Eye (tissue), 1 donor: ENCODE results near the gene PARP4.
"Not testable (repeated sequence)": the region's sequence is repeated elsewhere in the genome, so short reads cannot be mapped to it uniquely, and the experiment has no call there.

Source experiments
- DNase-seq: peaks from one replicate; pipeline ENCODE4 v3.0.0-alpha.2; 2015

Gene PARP4

DNA sequence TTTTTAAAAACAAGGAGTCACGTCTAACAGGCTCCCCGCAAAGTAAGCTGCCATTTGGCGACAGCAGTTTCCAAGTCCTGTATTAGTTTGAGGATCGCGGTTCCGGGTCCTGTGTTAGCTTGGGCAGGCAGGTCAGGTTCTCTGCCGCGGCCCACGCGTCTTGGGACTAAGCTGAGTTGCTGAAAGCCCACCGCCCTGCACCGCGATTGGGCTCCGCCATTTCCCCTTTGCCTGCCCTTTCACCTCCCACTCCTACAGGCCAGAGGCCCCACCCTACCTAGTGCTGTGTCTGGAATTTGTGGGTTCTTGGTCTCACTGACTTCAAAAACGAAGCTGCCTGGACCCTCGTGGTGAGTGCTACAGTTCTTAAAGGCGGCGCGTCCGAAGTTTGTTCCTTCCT, 6.8 kb downstream of the PARP4 start:
- DNase-seq = no peak

DNA sequence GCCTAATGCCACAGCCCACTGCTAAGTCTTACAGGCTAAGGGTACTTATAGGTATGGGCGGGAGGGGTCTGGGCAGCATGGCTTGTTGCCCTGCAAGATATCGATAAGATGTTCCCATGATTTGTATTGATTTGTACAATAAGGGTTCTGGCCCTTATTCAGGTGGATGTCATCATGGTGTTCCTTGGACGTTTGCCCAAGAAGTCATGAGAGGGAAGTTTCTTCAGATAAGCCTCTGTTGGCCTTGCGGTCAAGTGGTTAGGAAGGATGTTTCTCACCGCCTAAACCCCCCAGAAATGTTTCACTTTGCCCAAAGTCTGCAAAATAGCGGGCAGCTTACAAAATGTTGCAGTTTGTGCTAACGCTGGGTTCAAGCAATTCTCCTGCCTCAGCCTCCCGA, 7.3 kb downstream of the PARP4 start:
- DNase-seq = no peak

DNA sequence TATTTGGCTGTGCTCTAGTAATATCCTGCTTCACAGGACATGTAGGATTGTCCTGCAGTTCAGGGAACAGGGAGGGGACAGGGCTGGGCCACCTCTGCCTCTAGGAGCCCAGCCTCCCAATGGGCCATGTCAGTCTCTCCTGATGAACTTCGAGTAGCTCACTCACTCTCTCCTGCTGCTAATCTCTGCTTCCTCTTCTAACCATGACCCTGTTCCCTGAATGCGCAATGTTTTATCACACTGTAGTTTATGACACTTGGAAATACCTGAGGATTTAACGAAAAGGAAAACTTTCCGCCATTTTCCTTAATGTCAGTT, 9.2 kb downstream of the PARP4 start:
- DNase-seq = no peak

DNA sequence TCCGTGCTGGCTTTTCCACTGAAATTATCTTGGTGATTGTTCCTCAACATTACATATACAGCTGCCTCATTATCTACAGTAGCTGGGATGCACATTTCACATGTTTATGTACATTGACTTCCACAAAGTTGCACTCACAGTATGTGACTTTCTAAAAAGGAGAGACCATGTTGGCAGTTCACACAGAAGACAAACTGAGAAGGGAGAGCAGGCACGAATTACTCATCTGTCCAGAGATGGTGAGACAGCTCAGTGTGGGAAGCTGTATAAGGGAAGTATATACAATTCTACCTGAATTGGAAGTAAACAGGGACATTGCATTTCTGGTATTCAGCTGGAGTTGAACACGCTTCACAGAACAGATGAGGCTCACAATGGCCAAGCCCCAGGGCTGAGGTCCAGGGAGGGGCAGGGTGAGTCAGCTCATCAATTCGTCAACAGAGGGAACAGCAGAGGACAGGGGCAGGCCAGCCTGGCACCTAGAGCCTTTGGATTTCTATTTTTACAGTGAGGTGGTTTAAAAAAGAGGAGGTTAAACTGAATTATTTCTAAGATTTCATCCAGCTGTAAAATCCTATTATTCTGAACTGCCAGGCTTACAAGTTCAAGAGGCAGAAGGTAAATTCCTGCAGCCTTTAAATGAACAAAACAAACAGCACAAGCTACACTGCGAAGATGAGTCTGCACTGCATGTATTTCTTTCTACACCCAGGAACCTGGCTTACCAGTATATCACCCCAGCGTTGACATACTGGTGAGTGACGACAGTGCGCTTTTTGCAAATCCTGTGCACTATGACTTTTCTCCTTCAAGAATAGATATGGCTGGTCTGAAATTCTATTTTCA, 9.8 kb downstream of the PARP4 start:
- peak; percentile 72 for DNase-seq

DNA sequence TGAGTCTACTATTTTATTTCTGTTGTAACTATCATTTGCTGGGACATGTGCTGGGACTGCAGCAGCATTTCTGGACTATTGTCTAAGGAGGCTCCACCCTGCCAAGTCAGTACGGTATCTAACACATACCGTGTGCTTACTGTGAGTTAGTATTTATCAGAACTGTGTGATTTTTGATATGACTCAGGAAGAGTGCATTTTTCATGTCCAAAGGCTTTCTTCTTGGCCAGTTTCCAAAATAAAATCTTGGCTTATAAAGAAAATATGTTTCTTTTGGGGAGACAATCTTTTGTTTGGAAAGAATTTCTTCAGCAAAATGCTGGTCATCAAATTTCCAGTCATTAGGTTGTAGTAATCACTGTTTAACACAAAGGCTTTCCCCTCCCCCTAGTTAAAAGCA, 11.6 kb downstream of the PARP4 start:
- peak; percentile 26 for DNase-seq

DNA sequence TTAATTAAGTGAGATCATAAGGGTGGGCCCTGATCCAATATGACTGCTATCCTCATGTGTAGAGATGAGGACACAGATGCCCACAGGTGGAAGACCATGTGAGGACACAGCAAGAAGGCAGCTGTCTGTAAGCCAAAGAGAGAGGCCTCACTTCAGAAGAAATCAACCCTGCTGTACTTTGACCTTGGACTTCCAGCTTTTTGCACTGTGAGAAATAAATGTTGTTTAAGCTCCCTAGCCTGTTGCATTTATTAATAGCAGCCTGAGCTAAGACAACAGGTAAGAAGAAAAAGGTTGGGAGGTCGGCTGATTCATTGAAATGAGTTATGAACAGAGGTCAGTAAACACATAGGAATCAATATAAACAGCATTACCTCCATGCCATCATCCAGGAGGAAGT, 14.8 kb downstream of the PARP4 start:
- DNase-seq = no peak

DNA sequence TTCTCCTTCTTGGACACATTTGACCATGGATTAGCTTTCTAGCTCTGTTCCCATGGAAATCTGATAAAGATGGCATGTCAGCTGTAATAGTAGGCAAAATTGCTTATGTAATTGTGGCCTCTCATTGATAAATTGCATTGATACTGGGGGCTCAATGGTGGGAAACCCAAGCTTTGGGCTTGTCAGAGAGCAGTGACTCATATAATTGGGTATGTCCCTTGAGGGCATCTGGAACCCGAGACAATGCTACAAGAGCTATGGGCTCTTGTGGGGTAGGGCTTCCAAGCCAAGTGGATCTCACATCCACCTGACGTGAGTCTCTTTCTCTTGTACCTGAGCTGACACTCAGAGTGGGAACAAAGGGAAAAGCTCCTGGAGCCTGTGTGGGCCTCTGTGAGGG, 16.3 kb downstream of the PARP4 start:
- not testable (repeated sequence) for DNase-seq

DNA sequence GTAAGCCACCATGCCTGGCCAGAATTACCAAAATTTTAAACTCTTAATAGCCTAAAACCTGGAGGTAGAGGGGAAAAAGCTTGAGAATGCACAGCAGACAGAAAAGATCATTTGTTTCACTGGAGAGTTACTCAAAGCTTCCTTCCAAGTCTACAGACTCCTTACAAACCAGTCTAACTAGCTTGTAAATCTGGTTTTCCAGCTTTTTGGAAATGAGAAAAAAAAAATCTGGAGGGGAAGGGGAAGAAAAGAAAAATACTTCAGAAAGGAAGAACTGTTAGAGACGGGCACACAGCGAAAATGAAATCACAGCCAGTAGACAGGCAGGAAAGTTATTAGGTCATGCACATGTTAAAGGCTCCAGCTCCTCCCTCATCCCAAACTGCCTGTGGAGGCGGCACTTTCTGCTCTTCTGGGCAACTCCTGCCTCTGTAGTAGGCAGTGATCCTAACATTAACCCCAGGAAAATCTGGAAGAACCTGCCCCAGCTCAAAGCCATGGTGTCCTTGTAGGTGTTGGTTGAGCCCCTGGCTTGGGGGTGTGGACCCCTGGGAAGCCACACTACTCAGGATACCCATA, 17.3 kb downstream of the PARP4 start:
- DNase-seq = peak; percentile 12

DNA sequence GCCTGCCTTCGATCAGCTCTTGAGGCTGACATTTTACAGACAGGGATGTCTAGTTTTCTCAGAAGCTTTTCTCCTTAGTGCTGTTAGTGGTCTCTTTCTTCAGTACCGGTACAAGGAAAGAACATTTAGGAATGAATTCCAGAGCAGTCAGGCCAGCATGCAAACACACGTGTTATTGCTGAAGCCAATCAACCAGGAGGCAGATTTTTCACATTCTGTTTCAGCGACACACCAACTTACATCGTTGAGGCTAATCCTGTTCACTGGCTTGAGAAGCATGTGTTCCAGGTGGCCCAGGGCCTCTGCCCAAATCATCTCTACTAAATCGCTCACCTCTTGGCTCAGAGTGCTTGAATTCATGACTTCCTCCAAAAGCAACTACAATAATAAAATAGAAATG, 19.2 kb downstream of the PARP4 start:
- DNase-seq = no peak

DNA sequence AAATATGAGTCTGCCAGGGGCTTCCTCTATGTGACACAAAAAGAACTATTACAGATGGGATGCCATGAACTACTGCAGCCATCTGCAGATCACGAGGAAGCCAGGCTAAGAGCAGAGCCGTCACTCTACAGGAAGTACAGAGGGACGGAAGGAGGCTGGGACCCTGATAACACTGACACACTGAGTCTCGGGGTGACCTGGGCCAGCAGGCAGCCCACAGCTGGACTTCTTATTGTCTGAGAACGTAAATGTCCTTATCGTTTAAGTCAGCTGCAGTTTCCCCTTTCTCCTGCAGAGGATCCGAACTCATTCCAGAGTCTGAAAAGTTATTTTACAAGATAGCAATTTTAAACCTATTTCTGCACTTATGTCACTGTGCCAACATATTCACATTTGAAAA, 20.7 kb downstream of the PARP4 start:
- no peak for DNase-seq

DNA sequence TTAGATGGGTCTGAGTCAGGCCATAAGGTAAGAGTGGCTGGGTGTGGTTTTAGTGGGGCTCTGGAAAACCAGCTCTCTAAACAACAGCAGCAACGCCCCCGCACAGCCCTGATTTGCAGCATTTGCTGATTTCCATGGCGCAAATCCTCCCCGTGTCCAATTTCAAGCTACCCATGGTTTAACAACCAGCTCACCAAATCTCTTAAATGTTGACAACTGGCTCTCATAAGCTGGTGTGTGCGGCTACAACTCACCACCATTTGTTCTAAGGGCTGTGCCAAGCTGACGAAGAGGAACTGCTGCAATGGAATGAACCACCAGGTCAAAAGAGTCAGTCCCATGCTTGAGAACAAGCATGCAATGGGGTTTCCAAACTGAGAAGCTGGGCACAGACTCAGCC, 22.9 kb downstream of the PARP4 start:
- DNase-seq = no peak

DNA sequence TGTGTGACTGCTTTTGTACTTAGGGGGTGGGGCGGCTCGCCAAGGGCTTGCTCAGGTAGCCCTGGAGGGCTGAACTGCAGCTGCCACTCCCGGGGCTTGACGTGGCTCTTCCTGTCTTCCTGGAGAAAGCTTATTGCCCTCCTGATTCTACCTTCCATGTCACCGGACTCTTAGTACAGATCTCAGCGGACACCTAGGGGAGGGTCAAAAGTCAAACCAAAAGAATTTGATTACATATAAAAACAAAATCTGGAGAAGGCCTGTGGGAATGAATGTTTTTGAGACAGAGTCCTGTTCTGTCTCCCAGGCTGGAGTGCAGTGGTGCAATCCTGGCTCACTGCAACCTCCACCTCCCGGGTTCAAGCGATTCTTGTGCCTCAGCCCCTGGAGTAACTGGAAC, 24.5 kb downstream of the PARP4 start:
- DNase-seq = not testable (repeated sequence)

DNA sequence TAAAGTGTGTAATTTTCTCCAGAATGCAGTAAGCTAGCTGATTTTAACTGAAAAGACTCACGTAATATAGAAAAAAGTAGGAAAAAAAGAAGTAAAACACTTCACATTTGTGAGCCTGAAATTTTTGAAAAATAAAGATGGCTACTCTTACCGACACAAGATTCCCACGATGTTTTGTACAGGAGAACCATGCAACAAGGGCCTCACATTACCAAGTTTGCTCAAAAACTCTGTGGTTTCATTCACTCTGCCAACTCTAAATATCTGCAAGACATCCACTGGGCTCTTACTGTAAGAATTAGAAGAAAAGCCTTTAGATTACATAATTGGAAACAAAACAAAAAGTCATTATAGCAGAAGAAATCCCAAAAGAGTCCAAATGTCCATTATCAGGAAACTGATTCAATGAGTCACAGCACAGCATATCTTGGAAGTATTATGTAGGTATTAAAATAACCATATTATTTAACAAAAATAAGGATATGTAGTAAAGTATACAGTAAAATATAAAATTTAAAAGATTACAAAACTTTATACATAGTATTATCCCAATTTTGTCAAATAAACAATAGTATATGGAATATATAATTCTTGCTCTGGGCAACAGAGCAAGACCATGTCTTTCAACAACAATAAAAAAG, 26.4 kb downstream of the PARP4 start:
- not testable (repeated sequence) for DNase-seq

DNA sequence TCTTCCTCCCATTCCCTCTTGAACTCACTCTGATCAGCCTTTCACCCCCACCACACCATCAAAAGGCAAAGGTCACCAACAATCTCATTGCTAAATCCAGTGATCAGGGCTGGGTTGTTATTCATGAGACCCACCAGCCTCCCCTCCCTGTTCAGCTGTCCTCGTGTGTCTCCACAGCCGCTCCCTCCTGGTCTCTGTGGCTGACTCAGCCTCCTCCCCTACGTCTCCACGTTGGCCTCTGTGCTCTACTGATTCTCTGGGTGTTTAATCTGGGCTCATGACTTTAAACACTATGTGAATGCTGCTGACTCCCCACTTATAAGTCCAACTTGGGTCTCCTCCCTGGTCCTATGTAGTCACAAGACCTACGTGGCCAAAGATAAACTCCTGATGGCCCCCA, 38.9 kb downstream of the PARP4 start:
- no peak for DNase-seq

DNA sequence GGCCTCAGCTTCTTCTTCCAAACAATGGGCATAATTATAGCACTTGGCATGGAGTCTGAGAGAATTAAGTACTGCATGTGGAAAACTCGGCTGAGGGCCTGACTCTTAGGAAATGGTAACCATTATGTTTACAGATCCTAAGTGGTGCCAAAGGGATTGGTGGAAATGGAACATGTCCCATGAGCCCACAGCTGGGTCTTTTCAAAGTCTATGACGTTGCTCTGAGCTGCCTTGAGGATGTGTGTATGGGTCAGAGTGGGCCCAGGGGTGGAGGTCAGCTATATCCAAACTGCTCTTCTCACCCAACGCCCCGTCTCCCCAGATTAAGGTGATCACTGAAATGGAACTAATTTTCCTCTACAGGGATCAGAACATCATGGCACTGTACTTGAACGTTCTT, 40.4 kb downstream of the PARP4 start:
- not testable (repeated sequence) for DNase-seq

DNA sequence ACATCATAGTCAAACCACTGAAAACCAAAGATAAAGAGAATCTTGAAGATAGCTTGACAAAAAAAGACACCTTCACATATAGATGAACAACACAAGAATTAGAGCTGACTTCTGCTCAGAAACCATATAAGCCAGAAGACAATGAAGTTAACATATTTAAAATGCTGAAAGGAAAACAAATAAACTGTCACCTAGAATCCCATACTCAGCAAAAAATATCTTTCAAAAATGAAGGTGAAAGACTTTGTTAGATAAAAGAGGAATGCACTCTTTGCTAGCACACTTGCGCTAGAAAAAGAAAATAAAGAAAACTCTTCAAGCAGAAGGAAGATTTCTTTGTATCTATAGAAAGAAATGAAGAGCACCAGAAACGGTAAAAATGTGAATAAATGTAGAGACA, 49.5 kb downstream of the PARP4 start:
- DNase-seq = no peak

DNA sequence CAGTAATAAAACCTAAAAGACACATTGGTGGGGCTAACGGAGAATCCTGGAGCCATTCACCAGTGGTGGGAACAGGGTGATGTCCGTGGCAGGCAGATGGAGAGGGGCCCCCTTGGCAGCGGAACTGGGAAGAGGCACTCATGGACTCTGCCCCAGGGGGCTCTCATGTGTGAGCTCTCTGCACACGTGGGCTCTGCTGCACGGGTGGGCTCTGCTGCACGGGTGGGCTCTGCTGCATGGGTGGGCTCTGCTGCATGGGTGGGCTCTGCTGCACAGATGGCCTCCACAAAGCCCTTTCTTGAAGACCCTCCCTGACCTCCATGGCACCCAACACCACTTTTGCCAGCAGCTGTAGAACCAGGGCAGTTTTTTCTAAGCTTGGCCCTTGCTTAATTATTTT, 52.3 kb downstream of the PARP4 start:
- DNase-seq = no peak

DNA sequence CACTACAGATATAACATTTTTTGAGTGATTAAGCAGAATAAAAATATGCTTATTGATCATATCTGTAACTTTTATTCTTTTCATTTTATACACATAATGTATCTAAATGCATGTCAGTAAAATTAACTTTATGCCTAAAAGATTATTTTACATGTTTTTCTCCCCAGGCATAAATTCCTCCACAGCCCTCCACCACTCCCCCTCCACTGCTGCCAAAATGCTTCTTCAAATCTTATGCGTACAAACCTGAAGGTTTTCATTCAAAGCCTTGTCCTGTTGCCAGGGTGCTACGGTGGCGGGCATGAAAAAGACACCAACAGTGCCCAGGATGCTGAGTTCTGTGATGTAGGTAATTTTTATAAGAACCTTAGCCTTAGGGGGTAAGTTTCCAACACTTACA, 52.9 kb downstream of the PARP4 start:
- DNase-seq = no peak

DNA sequence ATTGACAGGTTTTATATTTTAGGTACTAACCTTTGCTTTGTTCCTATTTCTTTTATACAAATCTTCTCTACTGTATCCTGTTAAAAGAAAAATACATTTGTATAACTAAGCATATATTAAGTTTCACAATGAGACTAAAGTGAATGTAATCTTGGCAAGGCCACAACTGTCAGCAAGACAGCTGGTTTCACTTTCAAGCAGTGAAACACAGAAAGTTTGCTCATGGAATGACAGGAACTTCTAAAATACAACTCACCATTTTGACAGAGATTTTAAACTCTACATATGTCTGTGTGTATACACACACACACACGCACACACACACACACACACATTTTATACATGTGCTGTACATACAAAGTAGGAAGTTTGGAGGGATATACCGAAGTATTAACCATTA, 53.3 kb downstream of the PARP4 start:
- peak; percentile 20 for DNase-seq

DNA sequence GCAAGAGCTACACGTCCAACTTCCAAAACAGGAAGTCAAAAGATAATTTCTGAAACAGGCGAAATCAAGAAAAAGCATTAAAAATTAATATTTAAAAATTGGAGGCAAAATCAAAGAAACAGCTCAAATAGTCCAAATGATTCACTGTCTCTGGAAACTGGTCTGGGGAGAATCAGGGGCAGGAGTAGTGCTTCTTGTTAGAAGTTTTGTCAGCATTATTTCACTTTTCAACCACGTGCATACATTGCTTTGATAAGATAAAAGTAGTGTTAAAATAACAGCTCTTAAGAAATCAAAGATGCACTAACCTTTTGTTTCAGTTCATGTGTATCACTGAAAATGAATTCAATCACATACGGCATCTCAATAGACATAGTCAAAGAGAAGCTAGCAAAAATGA, 53.8 kb downstream of the PARP4 start:
- no peak for DNase-seq

DNA sequence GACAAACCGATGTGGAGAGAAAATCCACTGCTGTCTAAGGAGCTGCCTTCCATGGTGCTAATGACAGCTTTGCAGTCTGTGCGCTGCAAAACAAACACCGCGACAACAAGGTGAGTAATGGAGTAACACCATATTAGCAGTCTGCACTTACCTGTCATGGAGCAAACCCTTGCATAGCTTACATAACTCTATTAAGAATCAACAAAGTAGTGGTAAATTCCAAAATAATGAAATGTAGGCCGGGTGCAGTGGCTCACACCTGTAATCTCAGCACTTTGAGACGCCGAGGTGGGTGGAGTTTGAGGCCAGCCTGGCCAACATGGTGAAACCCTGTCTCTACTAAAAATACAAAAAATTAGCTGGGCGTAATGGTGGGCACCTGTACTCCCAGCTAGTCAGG, 56.2 kb downstream of the PARP4 start:
- no peak for DNase-seq

DNA sequence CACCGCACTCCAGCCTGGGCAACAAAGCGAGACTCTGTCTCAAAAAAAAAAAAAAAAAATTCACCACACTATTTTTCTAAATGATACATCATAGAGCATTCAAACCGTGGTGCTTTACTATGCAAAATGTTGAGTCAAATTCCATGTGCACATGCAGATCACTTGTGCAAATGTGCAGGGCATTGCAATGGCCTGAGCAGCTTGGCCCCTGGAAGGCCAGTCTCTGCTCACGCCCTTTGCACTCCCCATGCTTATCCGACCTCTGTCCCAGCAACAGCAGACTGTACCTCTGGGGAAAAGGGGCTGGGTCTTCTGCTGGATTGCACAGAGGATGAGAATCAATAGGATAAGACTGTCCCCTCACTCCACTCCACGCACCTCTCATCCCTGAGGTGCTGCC, 58.5 kb downstream of the PARP4 start:
- no peak for DNase-seq

DNA sequence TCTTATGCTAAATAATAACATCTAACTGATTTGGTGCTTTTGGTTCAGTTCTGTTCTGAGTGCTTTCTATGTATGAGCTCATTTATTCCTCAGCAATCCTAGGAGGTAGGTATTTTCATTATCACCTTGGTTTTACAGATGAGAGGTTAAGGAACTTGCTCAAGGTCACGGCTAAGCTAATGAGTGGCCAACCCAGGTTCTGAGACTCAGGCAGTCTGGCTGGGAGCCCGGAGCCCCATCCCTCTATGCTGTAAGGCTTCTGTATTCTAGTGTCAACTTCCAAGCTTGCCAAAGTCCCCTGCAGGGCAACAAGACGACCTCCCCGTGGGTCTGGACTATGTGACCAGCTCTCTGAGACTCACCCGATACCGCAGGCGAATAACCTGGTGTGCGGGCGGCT, 60.5 kb downstream of the PARP4 start:
- DNase-seq = no peak

DNA sequence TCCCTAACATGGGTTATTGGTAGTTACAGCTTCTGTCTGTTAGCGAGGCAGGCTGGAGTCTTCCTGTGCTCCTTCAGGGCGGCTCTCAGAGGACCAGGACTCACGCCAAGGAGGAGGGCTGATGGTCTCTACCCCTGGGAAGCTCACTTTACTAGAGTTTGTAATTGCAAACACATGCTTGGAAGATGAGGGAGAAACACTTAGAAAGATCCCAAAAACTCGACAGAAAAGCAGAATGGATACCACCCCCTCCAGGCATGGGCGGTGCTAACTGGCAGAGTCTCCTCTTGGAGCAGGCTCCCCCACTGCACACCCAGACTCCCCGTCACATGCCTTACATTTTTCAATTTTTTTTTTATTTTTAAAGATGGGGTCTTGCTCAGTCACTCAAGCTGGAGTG, 62.0 kb downstream of the PARP4 start:
- peak; percentile 28 for DNase-seq

DNA sequence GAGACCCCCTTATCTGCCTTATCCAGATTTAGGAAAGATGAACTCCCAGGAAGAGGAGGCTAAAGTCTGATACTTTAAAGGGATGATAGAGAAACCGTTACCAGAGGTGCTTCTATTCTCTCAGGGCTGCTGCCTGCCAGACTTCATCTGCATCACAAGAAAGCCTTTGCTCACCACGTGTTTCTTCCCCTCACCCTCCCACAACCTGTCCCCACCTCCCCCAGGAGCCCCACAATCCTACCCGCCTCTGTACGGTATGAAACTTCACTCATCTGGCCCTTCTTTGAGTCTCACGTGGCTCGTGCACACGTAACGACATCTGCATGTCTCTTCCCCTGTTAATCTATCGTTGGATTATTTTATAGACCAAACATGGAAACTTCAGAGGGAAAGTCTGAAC, 67.7 kb downstream of the PARP4 start:
- DNase-seq = not testable (repeated sequence)
